Spleen (tissue), 7 donors: ENCODE data around the gene PTPRT.

Experiments
- CTCF ChIP-seq, 11 experiments: fragments of 200-600 bp in 7 of 11; fragments of 450-650 bp in 4 of 11; sonication (generic) in 4 of 11; IDR thresholded peaks in 8 of 11; conservative IDR thresholded peaks in 3 of 11; 1 replicate in 7 of 11; 2 replicates in 4 of 11; pipeline versions ENCODE4 v1.4.0 to v1.8.0; 2016 to 2021; ENCODE audit warnings: antibody characterized with exemption in 11 of 11, inconsistent platforms in 4 of 11, mild to moderate bottlenecking in 1 of 11
- POLR2AphosphoS5 ChIP-seq, 3 donors: sonication (generic); formaldehyde crosslinking; IDR thresholded peaks; one replicate each; pipeline ENCODE4 v1.5.1; 2017; ENCODE audit warnings: antibody characterized with exemption in 3 of 3
- donor health status: DM: no; HTN: no; CAD: no; lungs with moderate emphysema.
- donor health status: DM: no; HTN: no; CAD: no.
- donor health status: DM: no; HTN: no; CAD: no.

DNA sequence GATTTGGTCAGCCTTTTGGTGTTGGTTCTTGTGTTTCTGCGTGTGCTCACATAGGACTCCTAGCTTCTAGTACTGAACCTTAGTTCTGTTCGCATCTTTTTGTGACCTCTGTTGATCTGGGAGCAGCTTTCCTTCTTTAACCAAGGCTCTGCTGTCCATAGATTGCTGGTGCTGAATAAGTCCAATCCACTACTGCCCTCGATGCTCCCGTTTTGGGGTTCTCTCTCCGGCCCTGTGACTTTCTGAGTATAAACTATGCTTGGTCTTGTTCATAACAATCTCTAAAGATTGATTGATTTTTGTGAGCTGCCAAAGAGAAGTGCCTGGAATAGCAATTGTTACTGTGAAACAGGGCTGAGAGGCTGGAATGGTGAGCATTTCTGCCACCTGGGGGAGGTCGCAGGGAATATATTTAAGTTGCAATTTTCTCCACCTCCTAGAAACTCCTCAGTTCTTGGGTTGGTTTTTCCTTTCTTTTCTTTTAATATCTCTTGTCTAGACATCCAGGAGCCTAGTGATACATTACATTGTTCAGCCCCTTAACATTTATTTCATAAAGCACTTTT is 1148.6 kb downstream of the PTPRT start:
- no peak for TF ChIP-seq POLR2AphosphoS5 (IDR thresholded peaks at IDR 0.05)
- TF ChIP-seq CTCF (IDR thresholded peaks at IDR 0.05 in 8 of 11, conservative IDR thresholded peaks at IDR 0.05 in 3 of 11): no peak
